Stimulated activated CD8-positive, alpha-beta memory T cell treated with anti-CD3 and anti-CD28 coated beads, Interleukin-2, amount 100 ng/mL, for 1 hour (primary cell): ENCODE measurements around the gene ZNF446.
"Not testable (repeated sequence)": the region's sequence is repeated elsewhere in the genome, so short reads cannot be mapped to it uniquely, and the experiment has no call there.

Experiments
- DNase-seq, 2 donors: peaks; one replicate each; pipeline ENCODE4 v3.0.0-alpha.2; 2020; ENCODE audit warnings: low read depth in 2 of 2

Gene ZNF446

GRCh38 chr19:58469241-58470013, 6.7 kb upstream of the ZNF446 start:
- no peak for DNase-seq

GRCh38 chr19:58470837-58471543, 5.2 kb upstream of the ZNF446 start:
- DNase-seq, result not testable (repeated sequence)

GRCh38 chr19:58471736-58472135, 4.4 kb upstream of the ZNF446 start:
- no peak for DNase-seq

GRCh38 chr19:58473775-58474174, 2.4 kb upstream of the ZNF446 start:
- DNase-seq, result no peak

GRCh38 chr19:58474291-58474996, 1.7 kb upstream of the ZNF446 start:
- no peak for DNase-seq

GRCh38 chr19:58474997-58475713, 997 bp upstream of the ZNF446 start:
- no peak for DNase-seq

GRCh38 chr19:58476498-58477015, 405 bp downstream of the ZNF446 start:
- DNase-seq, result no peak

- DNase-seq, result no peak
These were observed 978 bp downstream of the ZNF446 start for GRCh38 chr19:58477130-58477529.

GRCh38 chr19:58477871-58478270, 1.7 kb downstream of the ZNF446 start:
- no peak for DNase-seq

GRCh38 chr19:58479303-58479702, 3.2 kb downstream of the ZNF446 start:
- no peak for DNase-seq

- no peak for DNase-seq
These were observed 3.8 kb downstream of the ZNF446 start for GRCh38 chr19:58479736-58480480.

GRCh38 chr19:58480481-58480830, 4.3 kb downstream of the ZNF446 start:
- no peak for DNase-seq

- DNase-seq, result no peak
These were observed 4.7 kb downstream of the ZNF446 start for GRCh38 chr19:58480831-58481230.

GRCh38 chr19:58482372-58482771, 6.2 kb downstream of the ZNF446 start:
- DNase-seq, result no peak

GRCh38 chr19:58483776-58484175, 7.6 kb downstream of the ZNF446 start:
- no peak for DNase-seq

GRCh38 chr19:58484349-58484748, 8.2 kb downstream of the ZNF446 start:
- DNase-seq, result not testable (repeated sequence)

- DNase-seq, result no peak
These were observed 15.2 kb downstream of the ZNF446 start for GRCh38 chr19:58491393-58491792.

GRCh38 chr19:58492265-58492664, 16.1 kb downstream of the ZNF446 start:
- no peak for DNase-seq

GRCh38 chr19:58497634-58498170, 21.6 kb downstream of the ZNF446 start:
- DNase-seq, result no peak

- DNase-seq, result no peak
These were observed 22.3 kb downstream of the ZNF446 start for GRCh38 chr19:58498316-58499020.
